OCI-LY3 (cell line): ENCODE data around the gene IVD.

Source experiments
- H2AFZ ChIP-seq: fragments of 200-600, 300-600 bp; shearing (Covaris generic); 2 replicates; pipeline ENCODE4 v1.6.0; 2014; ENCODE audit warnings: antibody characterized with exemption, low read depth, low read length
- H3K27ac ChIP-seq: fragments of 200-600, 300-600 bp; sonication (generic); 2 replicates; pipeline ENCODE4 v1.5.1; 2014; ENCODE audit warnings: mild to moderate bottlenecking, low read length, moderate library complexity, mixed read lengths
- H3K27me3 ChIP-seq: fragments of 200-600, 300-600 bp; sonication (generic); 2 replicates; pipeline ENCODE4 v1.6.1; 2014; ENCODE audit warnings: low read depth, low read length, mixed read lengths
- H3K36me3 ChIP-seq: fragments of 200-600, 300-600 bp; sonication (generic); replicated peaks from 2 replicates; pipeline ENCODE3; 2014; ENCODE audit warnings: low read depth, low read length, mixed read lengths
- H3K4me1 ChIP-seq: fragments of 300-600, 200-600 bp; sonication (generic); 2 replicates; pipeline ENCODE4 v1.6.1; 2014; ENCODE audit warnings: low read length, mixed read lengths
- H3K4me2 ChIP-seq: fragments of 200-600, 300-600 bp; sonication (generic); 2 replicates; pipeline ENCODE4 v1.6.1; 2014; ENCODE audit warnings: low read length, mixed read lengths
- H3K4me3 ChIP-seq: fragments of 300-600, 200-600 bp; sonication (generic); 2 replicates; pipeline ENCODE4 v1.5.1; 2014; ENCODE audit warnings: antibody characterized with exemption, mild to moderate bottlenecking, low read length, moderate library complexity
- H3K79me2 ChIP-seq: fragments of 300-600, 200-600 bp; shearing (Covaris generic); 2 replicates; pipeline ENCODE4 v1.6.1; 2014; ENCODE audit warnings: mild to moderate bottlenecking, low read length, mixed read lengths
- H3K9ac ChIP-seq: fragments of 300-600, 200-600 bp; shearing (Covaris generic); 2 replicates; pipeline ENCODE4 v1.6.0; 2014; ENCODE audit warnings: mild to moderate bottlenecking, low read length, moderate library complexity
- H3K9me3 ChIP-seq: fragments of 200-600, 300-600 bp; shearing (Covaris generic); 2 replicates; pipeline ENCODE4 v1.6.1; 2014; ENCODE audit warnings: low read length, mixed read lengths; ENCODE audit not compliant: insufficient read depth
- H4K20me1 ChIP-seq: fragments of 200-600, 300-600 bp; sonication (generic); 2 replicates; pipeline ENCODE4 v1.6.1; 2016; ENCODE audit warnings: low read length, mixed read lengths; ENCODE audit not compliant: insufficient read depth
- CTCF ChIP-seq: fragments of 200-600, 300-600 bp; sonication (generic); IDR thresholded peaks from 2 replicates; pipeline ENCODE4 v1.5.1; 2014; ENCODE audit warnings: antibody characterized with exemption, low read length, low read depth
- EZH2phosphoT487 ChIP-seq: fragments of 200-600 bp; shearing (Covaris generic); IDR thresholded peaks from 2 replicates; pipeline ENCODE4 v1.6.1; 2018; ENCODE audit warnings: antibody characterized with exemption, mixed run types, low read depth

Gene IVD

GRCh38 chr15:40440743-40441564 is 35.4 kb downstream of the IVD start, which contains the start of gene BAHD1:
BAHD1 (plus strand) TSS chr15:40440953; CDS start chr15:40458465, 17,512 bp downstream.
- peaks cover 30% of the 10 kb centered on the region for H3K4me1 ChIP-seq
- no peaks in the 10 kb centered on the region for H3K36me3 ChIP-seq
- peak within 1 kb of the TSS; percentile 38; the same call in 1 of the 2 replicates for H3K27ac ChIP-seq
- H3K9ac ChIP-seq: peak within 1 kb of the TSS; percentile 86
- peaks cover 30% of the 10 kb centered on the region for H3K27me3 ChIP-seq
- peak within 1 kb of the TSS; percentile 61; the same call in 1 of the 2 replicates for H2AFZ ChIP-seq
- H3K4me2 ChIP-seq: peak within 1 kb of the TSS; percentile 85
- H3K9me3 ChIP-seq: no peaks in the 10 kb centered on the region
- H3K4me3 ChIP-seq: peak within 1 kb of the TSS; percentile 94
- H4K20me1 ChIP-seq: peaks cover 39% of the 10 kb centered on the region
- TF ChIP-seq CTCF (no peak), EZH2phosphoT487 (no peak)
- H3K79me2 ChIP-seq: peaks cover 48% of the 10 kb centered on the region

GRCh38 chr15:40441565-40442531 is 36.3 kb downstream of the IVD start:
- peak; percentile 20; the same call in 1 of the 2 replicates for TF ChIP-seq CTCF
- TF ChIP-seq EZH2phosphoT487: no peak
- Histone ChIP-seq H3K27me3 (peaks cover 22% of the 10 kb centered on the region), H3K27ac (no peak overlapping the region), H4K20me1 (peaks cover 47% of the 10 kb centered on the region), H2AFZ (no peak overlapping the region), H3K4me2 (peak overlapping the region; percentile 84), H3K4me1 (peaks cover 26% of the 10 kb centered on the region), H3K36me3 (no peaks in the 10 kb centered on the region), H3K79me2 (peaks cover 57% of the 10 kb centered on the region), H3K9ac (peak overlapping the region; percentile 82), H3K4me3 (peak overlapping the region; percentile 94), H3K9me3 (no peaks in the 10 kb centered on the region)

GRCh38 chr15:40443255-40443654 is 37.7 kb downstream of the IVD start:
- Histone ChIP-seq H3K36me3 (no peaks in the 10 kb centered on the region), H2AFZ (no peak overlapping the region), H3K9me3 (no peaks in the 10 kb centered on the region), H3K79me2 (peaks cover 65% of the 10 kb centered on the region), H4K20me1 (peaks cover 49% of the 10 kb centered on the region), H3K9ac (no peak overlapping the region), H3K27ac (no peak overlapping the region), H3K4me1 (peaks cover 20% of the 10 kb centered on the region; the same call in 1 of the 2 replicates), H3K27me3 (peaks cover 9% of the 10 kb centered on the region; the same call in 1 of the 2 replicates), H3K4me2 (no peak overlapping the region), H3K4me3 (no peak overlapping the region)
- TF ChIP-seq EZH2phosphoT487 (no peak), CTCF (no peak)
